OCI-LY3 (cell line): ENCODE measurements around the gene MYO9A.

Experiments
- EZH2phosphoT487 ChIP-seq: fragments of 200-600 bp; shearing (Covaris generic); IDR thresholded peaks from 2 replicates; pipeline ENCODE4 v1.6.1; 2018; ENCODE audit warnings: antibody characterized with exemption, mixed run types, low read depth
- TF ChIP-seq, protein P1 (sequence below): fragments of 200-600, 300-600 bp; sonication (generic); IDR thresholded peaks from 2 replicates; pipeline ENCODE4 v1.5.1; 2014; ENCODE audit warnings: antibody characterized with exemption, low read length, low read depth

DNA sequence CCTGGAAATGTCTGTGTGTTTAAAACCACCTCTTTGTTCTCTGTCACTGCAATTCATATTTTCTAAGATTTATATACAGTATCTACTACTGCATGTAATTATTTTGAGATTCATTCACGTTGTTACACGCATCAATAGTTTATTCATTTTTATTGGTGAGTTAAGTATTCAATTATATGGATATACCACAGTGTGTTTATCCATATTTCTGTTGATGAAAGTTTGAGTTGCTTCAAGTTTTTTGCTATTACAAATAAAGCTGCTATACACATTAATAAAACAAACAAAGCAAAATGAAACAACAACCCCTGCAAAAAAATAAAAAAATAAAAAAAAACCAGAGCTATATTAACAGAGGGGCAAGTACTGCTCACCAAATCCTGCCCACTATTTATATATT, 185.3 kb downstream of the MYO9A start:
- TF ChIP-seq, protein P1, sequence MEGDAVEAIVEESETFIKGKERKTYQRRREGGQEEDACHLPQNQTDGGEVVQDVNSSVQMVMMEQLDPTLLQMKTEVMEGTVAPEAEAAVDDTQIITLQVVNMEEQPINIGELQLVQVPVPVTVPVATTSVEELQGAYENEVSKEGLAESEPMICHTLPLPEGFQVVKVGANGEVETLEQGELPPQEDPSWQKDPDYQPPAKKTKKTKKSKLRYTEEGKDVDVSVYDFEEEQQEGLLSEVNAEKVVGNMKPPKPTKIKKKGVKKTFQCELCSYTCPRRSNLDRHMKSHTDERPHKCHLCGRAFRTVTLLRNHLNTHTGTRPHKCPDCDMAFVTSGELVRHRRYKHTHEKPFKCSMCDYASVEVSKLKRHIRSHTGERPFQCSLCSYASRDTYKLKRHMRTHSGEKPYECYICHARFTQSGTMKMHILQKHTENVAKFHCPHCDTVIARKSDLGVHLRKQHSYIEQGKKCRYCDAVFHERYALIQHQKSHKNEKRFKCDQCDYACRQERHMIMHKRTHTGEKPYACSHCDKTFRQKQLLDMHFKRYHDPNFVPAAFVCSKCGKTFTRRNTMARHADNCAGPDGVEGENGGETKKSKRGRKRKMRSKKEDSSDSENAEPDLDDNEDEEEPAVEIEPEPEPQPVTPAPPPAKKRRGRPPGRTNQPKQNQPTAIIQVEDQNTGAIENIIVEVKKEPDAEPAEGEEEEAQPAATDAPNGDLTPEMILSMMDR = no peak
- TF ChIP-seq EZH2phosphoT487 = no peak
